ENCODE results near the gene MTHFSD. TPM values are rescaled to one million over a fixed set of nuclear protein-coding genes. Genes with fewer than 3 reads are reported as not detected.

The MTHFSD gene
- total RNA-seq, 4 donors from 2014 or later = 9.0 to 23.2 (median 16.1) TPM

DNA sequence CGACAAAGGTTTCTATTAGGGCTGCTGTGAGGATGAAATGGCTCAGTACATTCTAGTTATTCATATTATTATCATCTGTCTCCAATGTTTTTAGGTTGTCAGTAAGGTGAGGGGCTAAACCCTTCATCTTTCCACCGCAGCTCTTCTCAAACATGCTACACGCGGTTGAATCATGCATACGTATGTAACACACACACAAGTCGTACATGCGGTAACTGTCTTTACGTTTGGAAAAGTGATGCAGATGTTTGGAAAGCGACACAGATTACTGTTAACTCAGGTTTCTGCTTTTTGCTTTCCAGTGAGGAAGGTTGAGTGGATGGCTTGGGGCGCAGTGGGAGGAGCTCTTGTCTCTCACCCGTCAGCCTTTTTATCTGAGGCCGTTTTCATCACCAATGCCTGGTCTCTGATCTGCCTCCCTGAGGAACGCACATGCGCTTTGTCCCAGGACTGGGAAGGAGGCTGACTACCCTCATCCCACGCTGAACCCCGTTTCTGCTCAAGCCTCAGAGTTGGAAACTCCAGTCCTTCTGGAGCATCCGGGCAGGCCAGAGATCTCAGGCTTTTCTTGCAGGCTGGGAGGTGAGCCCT lies 20.2 kb upstream of the MTHFSD start:
- TF ChIP-seq, protein P1, sequence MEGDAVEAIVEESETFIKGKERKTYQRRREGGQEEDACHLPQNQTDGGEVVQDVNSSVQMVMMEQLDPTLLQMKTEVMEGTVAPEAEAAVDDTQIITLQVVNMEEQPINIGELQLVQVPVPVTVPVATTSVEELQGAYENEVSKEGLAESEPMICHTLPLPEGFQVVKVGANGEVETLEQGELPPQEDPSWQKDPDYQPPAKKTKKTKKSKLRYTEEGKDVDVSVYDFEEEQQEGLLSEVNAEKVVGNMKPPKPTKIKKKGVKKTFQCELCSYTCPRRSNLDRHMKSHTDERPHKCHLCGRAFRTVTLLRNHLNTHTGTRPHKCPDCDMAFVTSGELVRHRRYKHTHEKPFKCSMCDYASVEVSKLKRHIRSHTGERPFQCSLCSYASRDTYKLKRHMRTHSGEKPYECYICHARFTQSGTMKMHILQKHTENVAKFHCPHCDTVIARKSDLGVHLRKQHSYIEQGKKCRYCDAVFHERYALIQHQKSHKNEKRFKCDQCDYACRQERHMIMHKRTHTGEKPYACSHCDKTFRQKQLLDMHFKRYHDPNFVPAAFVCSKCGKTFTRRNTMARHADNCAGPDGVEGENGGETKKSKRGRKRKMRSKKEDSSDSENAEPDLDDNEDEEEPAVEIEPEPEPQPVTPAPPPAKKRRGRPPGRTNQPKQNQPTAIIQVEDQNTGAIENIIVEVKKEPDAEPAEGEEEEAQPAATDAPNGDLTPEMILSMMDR (IDR thresholded peaks at IDR 0.05; ENCODE audit: low read depth) = no peak

DNA sequence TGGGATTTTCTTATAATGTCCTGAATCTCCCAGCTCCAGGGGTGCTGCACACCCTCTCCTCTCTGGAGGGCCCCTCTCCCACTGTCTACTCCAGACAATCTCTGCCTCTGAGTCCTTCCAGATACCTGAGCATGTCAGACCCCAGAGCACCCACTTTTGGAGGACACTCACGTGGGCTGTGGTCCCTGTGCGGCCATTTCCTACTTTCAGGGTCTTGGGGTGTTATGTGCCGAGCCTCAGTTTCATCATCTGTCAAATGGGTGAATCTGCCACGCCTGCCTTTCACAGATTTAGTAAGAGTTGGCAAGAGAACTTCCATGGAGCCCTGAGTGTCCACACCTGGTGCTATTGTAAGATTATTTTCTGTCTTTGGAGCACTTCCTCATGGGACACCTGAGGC lies 19.6 kb upstream of the MTHFSD start:
- TF ChIP-seq, protein P1 (IDR thresholded peaks at IDR 0.05; ENCODE audit: low read depth) = no peak

DNA sequence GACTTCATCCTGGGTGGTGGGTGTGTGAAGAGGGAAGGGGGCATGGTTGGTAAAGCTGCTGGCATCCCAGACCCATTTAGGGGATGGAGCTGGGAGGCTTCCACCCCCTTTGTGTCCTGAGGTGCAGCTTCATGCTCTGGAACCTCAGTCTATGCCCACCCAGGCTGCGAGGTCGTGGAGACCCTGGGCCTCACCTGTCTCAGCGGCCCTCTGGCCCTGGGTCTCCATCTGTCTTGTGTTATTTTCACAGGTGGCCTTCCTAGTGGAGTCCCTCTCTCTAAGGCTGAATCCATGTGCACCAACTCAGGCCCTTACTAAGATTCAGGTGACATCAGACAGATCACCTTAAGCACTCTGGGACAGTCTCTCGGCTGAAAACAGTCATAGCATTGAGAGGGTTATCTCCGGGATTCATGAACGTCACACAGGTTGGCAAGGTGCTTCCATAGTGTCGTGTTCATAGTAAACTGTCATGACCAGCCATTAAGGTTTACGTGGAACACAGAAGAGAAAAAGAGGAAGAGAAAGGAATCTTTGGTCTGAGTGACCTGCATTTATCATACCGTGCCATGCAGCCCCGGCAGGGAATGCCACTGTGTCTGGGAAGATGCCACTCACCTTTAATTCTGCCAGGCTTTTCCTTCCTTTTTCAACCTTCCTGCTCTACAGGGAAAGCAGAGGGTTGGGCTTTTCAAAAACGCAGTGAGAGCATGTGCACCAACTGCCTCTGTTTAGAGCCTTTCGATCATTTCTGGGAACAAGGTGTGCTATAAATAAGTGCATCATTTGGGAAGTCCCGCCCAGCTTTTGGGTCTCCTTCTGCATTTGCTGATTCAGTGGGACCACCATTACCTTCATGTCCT lies 18.8 kb upstream of the MTHFSD start:
- TF ChIP-seq, protein P1 (IDR thresholded peaks at IDR 0.05; ENCODE audit: low read depth) = no peak

DNA sequence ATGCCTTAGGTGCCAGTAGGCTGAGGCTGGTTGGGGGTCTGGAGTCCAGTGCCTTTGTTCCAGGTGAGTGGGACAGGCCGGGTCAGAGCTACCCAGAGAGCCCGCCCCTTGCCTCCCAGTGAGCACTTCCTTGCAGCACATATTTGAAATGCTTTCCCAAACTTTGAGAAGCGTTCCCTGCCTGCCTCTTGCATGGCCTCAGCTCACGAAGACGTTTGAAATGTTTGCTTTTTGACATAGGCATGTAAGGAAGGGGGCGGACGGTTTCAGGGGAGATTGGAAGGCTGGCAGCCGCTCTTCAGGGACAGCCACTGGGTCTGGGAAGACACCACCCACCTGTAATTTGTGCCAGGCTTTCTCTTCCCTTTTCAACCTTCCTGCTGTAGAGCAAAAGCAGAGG lies 18.2 kb upstream of the MTHFSD start:
- TF ChIP-seq, protein P1 (IDR thresholded peaks at IDR 0.05; ENCODE audit: low read depth) = no peak

DNA sequence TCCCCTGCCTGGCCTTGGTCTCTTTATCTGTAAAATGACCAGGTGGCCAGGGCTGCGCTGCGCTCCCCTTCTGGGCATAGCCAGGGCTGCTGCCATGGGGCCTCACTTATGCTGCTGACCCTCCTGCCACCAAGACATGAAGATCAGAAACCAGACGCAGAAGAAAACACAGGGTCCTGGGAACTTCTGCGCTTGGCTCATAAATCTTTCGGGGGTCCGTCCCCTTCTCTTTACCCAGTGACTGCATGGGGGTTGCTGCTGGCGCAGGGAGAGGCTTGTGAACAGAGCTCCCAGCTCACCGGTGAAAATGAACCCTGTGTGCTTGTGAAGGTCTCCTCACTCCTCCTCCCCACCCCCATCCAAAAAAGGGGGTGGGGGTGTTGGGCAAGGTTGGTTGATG lies 17.6 kb upstream of the MTHFSD start:
- TF ChIP-seq, protein P1 (IDR thresholded peaks at IDR 0.05; ENCODE audit: low read depth) = no peak

DNA sequence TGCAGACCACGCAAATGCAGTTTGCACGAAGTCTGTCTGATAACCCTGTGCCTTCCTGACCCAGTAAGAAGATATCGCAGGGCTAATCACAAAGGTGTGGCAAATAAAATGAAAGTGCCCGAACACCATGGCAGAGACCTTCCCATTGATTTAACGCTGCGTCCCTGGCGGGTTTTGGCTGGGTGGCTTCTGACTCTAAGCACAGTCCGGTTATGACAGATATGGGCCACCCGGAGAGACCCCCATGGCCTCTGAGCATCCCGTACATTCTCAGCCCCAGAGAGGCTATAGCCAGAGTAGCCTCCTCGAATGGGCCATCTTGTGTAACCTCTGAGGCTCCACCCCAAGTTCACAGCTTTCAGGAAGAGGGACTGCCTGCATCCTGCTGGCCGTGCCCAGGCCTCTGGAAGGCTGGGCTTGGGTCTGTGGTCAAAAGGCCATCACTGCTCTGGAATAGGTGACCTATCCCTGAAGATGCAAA lies 17.0 kb upstream of the MTHFSD start:
- TF ChIP-seq, protein P1 (IDR thresholded peaks at IDR 0.05; ENCODE audit: low read depth) = no peak

DNA sequence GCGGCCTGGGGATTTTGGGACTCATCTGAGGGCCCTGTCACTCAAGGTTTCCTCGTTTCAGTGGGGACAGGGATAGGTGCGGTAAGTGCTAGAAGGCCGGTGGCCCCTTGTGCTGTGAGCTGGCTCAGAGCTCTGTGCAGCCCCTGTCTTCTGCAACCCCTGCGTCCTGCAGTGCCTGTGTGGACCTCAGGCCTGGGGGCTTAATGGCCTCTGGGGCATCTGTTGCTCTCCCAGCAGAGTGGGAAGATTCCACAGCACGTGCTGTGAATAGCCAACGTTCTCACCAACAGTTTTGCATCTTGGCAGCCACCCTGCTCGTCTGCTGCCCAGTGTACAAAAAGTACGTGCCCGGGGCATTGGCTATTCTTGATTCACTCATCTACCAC lies 16.5 kb upstream of the MTHFSD start:
- TF ChIP-seq, protein P1 (IDR thresholded peaks at IDR 0.05; ENCODE audit: low read depth) = no peak

Data from subcutaneous adipose tissue (tissue), 4 donors.